Measurements from ENCODE around the gene GRIPAP1.
A peak's percentile ranks its signal among the peaks of the same experiment; 100 is the strongest.

- no peak for TF ChIP-seq POLR2AphosphoS5 (IDR thresholded peaks at IDR 0.05; ENCODE audit: low read depth, low read length)
- no peak for TF ChIP-seq POLR2A (IDR thresholded peaks at IDR 0.05; ENCODE audit: low read depth, low read length)
- TF ChIP-seq TAF1 (IDR thresholded peaks at IDR 0.05; ENCODE audit: low read depth, low read length): no peak
- no peak for TF ChIP-seq PAX5 (IDR thresholded peaks at IDR 0.05; ENCODE audit: insufficient read depth, low read length, severe bottlenecking)
- peak; percentile 93 for TF ChIP-seq SPI1 (IDR thresholded peaks at IDR 0.05; ENCODE audit: low read depth, low read length)
- TF ChIP-seq POU2F2 (IDR thresholded peaks at IDR 0.05; ENCODE audit: low read depth, low read length): no peak
These were observed 41.8 kb downstream of the GRIPAP1 start for GRCh38 chrX:48960291-48960690.

Measured in GM12891 (cell line).